ENCODE measurements around the gene ZNF598.

The ZNF598 gene

DNA sequence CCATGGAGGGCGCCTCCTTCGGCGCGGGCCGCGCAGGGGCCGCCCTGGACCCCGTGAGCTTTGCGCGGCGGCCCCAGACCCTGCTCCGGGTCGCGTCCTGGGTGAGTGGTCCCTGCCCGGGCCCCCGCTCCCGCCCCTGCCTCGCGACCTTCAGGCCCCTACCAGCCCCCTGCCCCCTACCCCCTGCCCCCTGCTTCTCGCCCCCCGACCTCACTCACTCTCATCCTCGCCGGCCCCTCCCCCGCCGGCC is 19.6 kb downstream of the ZNF598 start:
- no peak for DNase-seq

DNA sequence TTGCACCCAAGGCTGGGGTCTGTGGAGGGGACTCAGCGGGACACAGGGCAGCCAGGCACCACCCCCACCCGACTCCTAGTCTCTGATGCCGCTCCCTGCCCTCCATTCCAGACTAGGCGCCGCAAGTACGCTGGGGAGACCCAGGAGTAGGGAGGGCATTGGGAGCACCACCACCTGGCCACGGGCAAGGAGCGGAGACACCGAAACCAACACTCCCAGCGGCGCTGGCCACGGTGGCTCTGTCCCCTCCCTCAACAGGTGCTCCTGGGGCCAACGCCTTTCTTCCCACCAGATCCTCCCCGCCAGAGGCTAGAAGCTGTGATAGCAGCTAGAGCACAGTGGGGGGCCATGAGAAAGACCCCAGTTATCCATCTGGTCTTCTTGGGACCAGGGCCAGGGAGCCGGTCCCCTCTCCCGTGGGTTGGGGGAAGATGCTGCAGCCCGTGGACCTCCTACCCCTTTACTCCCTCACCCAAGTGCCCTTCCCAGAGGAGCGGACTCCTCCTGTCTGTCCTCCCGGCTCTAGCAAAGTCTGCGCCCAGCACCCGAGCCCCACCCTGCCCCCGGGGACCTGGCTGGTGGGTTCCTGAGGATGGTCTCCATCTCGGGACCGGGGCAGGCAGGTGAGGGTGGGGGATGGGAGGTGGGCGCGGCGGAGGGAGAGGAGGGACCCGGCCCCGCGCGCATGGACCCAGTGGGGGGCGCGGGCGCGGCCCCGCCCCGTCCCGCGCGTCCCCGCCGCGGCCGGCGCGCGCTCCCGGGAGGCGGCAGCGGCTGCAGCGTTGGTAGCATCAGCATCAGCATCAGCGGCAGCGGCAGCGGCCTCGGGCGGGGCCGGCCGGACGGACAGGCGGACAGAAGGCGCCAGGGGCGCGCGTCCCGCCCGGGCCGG is 20.2 kb downstream of the ZNF598 start, which contains the start of gene SYNGR3:
SYNGR3 (plus strand) TSS at position 762 of the 892 bp plus-strand sequence. CDS start 133 bp downstream, outside the sequence.
- peak; percentile 19 for DNase-seq

DNA sequence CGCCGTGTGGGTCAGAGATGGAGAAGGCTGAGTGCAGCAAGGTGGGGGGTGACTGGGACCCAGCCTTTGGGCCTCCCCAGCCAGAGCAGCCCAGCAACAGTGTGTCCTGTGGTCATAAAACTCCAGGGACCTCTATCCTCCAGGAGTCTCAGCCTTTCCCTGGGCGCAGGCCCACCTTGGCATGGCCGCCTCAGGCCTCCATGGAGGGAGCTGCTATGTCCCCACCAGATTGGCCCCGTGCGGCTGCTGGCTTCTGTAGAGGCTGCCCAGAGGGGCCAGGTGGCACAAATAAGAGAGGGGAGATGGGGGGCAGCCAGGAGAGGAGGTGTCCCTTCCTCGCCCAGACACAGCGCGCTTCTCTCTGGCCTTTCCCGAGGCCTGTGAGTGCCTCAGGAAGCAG is 22.4 kb downstream of the ZNF598 start:
- DNase-seq, result no peak

DNA sequence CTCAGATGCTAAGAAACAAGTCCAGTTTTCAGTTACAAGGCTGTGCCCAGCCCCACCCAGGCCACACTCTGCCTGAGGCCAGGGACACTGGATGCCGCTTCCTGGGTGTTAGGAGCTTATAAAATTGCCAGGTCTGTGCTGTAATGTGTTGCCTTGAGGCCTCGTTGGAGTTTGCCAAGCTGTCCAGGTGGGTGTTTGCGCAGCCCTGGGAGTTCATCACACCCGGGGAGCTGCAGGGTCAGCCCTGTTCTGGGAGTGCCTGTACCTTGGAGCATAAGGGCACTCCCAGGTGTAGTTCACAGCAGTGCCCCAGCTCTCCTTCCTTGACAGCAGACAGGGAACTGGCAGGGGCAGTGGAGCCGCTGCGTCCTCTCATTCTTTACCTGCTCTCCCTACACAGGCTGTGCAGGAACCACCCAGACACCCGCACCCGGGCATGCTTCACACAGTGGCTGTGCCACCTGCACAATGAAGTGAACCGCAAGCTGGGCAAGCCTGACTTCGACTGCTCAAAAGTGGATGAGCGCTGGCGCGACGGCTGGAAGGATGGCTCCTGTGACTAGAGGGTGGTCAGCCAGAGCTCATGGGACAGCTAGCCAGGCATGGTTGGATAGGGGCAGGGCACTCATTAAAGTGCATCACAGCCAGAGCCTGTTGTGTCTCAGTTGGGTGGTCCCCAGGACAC is 24.0 kb downstream of the ZNF598 start:
- no peak for DNase-seq

DNA sequence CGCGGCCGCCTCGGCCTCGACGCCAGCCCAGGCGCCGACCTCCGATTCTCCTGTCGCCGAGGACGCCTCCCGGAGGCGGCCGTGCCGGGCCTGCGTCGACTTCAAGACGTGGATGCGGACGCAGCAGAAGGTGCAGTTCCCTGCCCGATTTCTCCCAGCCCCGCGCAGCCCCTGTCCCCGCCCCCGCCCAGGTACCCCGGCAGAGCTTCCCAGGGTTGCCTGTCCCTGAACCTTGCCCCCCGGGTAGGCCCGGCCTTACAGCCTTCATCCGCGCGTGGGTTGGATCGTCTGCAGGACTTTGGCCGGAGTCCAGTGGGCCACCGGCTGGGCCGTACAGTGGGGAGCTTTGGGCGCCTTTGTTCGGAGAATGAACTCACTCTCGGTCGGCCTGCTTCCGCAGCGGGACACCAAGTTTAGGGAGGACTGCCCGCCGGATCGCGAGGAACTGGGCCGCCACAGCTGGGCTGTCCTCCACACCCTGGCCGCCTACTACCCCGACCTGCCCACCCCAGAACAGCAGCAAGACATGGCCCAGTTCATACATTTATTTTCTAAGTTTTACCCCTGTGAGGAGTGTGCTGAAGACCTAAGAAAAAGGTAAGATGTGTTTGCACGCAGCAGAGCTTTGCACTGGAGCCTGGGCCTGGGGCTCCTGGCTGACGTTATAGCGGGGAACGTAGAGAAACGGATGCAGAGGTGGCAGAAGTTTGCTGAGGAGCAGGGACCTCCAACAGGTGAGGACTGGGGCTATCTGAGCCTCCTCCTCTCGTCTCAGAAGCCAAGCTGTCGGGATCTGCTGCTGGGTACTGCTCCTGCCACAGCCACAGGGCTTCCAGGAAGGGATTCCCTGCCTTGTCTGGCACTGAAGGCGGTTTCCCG is 25.0 kb downstream of the ZNF598 start:
- no peak for DNase-seq

DNA sequence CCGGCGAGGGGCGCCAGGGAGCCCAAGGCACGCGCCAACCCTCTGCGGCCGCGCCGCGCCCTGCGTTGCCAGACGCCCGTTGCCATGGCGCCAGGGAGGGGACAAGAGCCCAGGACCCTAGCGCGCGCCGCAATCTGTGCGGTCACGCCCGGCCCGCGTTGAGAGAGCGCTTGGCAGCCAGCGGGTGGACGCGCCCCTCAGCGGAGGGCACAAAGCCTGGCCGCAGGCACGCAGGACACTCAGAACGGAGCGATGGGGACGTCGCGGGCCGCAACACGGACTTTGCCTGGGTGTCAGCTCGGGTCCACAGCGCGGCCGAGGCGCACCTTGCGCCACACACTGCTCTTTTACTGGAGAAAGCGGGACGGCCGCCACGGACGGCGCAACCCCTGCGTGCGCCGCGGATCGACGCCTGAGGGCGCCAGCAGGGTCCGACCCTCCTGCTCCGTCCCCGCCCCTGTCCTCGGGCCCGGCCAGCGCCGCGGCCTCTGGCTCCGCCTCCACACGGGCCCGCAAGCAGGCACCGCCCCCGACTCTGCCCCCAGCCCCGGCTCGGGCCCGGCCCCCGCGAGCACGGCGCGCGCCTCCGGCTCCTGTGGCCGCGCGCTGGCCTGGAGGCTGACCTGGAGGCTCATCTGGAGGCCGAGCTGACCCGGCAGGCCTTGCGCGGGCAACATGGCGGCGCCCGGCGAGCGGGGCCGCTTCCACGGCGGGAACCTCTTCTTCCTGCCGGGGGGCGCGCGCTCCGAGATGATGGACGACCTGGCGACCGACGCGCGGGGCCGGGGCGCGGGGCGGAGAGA is 25.9 kb downstream of the ZNF598 start, which contains the start of gene GFER:
GFER (plus strand) TSS at position 650 of the 803 bp plus-strand sequence; CDS start at position 676, 26 bp downstream.
- DNase-seq, result peak; percentile 85

DNA sequence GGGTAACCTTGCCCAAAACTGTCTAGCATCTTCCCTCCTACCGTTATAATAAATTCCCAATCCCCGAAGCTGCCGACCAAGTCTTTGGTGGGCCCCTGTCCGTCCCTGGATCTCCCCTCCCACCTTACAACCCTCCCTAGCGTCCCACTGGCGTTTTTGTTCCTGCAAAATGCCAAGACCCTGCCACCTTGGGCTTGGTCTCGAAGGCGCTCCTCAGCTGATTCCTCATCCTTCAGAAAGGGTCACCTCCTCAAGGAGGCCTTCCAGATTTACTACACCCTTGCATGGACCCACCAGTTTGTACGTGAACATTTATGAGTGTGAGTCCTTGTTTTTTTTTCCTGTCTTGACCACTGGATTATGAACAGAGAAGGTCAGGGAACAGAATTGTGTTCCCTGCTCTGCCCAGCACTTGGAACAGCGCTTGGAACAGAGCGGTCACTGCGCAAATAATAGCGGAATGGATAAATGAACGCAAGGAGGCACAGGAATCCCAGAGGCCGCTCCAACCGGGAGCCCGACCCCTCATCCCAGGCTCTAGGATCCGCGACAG is 26.6 kb downstream of the ZNF598 start:
- DNase-seq, result no peak

DNA sequence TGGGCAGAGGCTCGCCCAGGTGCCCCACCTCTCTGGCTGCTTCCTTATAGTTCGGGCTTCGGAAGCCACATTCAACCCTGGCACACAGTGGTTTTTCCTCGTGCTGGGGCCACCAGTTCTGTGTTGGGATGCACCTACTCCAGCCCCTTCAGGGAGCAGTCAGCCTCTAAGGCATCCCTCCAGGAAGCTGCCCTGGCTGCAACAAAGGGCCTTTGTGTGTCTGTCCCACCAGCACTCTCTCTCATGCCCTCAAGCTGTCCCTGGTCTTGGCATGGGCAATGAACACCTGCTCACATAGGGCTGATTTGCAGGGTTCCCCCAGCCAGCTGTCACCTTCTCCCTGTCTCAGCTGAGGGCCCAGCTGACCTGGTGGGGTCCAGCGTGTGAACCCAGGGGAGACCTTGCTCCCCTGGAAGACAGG is 27.6 kb downstream of the ZNF598 start:
- DNase-seq, result peak; percentile 54

DNA sequence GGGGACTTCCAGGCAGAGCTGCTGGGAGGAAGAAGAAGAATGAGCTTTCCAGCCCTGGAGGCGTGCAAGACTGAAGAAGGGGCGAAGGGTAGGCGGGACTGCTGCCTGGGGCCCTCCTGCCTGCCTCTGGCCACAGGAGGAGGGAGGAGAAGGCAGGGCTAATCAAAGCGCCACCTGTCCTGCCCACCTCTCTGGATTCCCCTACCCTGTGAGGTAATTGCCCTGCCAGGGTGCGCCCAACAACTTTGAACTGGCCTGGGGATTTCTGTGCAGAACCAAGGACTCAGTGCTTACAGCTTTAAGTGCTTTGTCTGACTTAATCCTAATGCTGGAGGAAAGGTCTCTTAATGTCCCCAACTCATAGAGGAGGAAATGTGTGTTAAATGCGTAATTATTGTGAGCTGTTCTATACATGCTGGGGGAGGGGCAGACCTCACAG is 28.2 kb downstream of the ZNF598 start, which contains the start of gene NOXO1:
NOXO1 (minus strand) TSS at position 72 of the 439 bp plus-strand sequence. CDS start 290 bp downstream, outside the sequence.
- DNase-seq, result no peak

DNA sequence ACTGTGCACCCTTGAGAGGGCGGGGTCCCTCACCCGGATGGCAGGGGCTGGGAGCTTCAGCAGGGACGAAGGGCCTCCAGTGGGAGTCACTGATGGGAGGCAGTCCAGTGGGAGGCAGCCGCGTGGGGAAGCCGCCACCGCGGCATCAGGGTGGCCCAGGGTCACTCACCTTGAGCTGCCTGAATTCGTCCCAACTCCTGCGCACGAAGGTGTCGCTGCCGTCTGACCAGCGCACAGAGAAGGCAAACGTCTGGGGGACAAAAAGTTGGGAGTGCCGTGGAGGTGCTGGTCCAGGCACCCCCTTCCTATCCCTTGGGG is 28.9 kb downstream of the ZNF598 start:
- DNase-seq, result no peak

DNA sequence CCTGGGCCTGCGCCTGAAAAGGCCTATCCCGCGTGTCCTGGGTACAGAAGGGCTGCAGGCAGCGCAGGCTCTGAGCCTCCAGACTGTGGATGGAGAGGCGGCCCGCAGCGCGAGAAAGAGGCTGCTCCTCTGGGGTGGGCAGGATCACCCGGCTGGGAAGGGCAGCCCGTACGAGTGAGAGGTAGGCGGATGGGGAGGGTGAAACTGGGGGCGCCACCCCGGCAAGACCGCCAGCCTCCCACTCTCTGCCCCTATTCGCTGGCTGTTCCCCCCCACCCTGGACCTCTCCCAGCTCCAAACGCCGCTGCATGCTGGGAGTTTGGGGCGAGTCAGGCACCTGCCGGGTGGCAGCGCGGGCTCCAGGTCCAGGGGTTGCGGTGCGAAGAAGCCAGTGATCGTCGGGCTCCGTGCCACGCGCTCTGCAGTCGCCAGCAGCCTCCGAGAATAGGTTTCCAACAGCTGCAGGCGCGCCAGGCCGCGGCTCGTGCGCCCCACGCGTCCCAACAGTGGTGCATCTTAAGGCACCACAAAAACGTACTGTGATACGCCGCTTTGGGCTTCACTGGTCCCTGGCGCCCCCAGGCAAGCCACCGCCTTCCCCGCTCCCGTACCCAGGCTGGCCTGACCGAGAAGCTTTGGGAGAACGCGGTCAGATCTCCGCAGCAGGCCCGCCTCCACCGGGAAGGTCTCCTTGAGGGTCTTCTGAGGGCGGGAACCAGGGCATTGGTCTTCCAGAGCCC is 29.4 kb downstream of the ZNF598 start:
- no peak for DNase-seq

DNA sequence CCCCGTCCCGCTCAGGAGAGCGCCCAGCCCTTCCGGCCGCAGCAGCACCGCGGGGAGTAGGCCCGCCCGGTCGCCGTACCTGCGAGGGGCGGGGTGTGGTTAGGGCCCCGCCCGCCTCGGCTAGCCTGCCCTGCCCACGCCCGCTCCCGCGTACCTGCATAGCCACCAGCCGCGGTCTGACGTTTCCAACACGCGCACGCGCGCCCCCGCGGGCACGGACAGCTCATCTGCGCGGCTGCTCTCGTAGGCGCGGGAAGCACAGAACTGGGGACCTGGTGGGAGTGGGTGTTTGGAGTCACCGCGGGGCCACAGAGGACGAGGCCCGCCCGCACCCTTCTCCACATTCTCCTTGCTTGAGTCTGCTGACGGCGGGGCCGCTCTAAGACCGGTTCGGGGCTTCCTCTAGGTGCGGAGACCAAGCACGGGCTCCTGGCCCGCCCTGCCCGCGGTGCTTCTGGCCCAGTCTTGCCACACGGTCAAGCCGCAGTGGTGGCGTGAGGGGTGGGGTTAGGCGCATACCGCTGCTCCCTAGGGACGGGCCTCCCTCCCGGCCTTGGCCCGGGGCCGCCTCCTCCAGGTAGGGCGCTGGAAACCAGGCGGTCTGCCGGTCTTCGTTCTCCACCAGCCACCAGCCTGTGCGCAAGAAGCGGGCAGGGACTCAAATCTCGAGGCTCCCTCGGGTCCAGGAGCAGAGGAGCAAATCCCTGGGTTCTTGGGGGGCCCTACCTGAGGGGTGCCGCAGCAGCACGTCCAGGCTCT is 30.2 kb downstream of the ZNF598 start:
- DNase-seq, result no peak

DNA sequence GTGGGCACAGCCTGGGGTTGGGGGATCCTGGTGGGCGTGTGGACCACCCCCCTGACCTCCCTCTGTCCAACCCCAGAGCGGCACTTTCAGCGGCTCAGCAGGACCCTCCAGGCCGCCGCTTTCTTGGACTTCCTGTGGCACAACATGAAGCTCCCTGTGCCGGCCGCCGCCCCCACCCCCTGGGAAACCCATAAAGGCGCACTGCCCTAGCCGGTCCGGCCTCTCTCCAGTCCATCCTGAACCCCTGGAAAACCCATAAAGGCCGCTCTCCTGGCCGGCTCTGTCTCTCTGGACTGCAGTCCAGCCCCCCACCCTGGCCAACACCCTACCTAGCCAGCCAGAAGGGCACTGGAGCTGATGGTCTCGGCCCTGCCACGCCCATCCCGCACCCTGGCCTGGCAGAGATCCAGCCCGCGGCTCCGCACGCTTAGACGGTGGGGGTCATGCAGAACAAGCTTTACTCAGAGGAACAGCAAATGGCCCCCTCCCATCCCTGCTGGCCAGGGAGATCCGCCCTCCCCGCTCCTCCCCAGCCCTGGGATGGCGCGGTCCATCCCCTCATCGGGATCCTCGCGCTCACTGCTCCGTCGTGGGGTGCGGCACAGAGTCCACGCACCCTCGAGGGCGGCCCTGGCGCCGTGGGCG is 31.0 kb downstream of the ZNF598 start:
- no peak for DNase-seq

DNA sequence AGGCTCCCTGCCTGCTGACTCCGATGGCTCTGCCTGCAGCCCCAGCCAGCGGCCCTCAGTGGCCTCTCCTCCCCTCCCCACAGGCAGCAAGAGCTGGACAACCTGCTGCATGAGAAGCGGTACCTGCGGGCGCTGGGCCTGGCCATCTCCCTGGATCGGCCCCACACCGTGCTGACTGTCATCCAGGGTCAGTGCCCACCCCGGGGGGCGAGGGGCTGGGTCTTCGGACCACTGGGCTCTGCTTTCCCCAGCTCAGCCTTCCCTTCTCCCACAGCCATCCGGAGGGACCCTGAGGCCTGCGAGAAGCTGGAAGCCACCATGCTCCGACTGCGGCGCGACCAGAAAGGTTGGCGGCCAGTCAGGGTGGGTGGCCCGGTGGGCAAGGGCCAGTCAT is 31.7 kb downstream of the ZNF598 start:
- DNase-seq, result no peak

DNA sequence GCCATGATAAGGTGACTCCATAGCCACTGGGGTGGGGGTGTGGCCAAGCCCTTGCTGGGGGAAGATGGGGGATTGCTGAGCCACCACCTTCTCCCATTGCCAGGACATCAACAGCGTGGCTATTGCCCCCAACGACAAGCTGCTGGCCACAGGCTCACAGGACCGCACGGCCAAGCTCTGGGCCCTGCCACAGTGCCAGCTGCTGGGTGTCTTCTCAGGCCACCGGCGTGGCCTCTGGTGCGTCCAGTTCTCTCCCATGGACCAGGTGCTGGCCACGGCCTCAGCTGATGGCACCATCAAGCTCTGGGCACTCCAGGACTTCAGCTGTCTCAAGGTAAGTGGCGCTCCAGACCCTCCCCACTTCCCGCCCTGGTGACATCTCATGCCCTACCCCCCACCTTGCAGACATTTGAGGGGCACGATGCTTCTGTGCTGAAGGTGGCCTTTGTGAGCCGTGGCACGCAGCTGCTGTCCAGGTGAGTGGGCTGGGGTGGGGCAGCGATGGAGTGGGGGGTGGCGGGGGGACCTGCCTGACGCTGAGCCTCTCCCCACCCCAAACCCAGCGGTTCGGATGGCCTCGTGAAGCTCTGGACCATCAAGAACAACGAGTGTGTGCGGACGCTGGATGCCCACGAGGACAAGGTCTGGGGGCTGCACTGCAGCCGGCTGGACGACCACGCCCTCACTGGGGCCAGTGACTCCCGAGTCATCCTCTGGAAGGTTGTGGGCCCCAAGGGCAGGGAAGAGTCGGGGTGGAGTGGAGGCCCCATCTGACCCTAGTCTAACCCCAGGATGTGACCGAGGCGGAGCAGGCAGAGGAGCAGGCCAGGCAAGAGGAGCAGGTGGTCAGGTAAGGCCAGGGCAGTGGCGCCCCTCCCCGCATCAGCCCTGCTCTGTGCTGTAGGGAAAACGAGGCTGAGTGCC is 32.4 kb downstream of the ZNF598 start:
- DNase-seq, result no peak

DNA sequence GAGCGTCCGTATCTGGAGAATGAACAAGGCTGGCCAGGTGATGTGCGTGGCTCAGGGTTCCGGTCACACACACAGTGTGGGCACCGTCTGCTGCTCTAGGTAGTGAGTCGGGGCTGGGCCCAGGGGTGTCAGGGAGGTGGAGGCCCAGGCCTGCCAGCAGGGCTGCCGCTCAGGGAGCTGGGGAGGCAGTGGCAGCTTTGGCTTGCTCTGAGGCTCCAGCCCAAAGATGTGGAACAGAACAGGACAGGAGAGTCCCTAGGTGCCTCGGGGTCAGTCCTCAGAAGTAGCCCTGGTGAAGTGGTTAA is 33.5 kb downstream of the ZNF598 start:
- no peak for DNase-seq

DNA sequence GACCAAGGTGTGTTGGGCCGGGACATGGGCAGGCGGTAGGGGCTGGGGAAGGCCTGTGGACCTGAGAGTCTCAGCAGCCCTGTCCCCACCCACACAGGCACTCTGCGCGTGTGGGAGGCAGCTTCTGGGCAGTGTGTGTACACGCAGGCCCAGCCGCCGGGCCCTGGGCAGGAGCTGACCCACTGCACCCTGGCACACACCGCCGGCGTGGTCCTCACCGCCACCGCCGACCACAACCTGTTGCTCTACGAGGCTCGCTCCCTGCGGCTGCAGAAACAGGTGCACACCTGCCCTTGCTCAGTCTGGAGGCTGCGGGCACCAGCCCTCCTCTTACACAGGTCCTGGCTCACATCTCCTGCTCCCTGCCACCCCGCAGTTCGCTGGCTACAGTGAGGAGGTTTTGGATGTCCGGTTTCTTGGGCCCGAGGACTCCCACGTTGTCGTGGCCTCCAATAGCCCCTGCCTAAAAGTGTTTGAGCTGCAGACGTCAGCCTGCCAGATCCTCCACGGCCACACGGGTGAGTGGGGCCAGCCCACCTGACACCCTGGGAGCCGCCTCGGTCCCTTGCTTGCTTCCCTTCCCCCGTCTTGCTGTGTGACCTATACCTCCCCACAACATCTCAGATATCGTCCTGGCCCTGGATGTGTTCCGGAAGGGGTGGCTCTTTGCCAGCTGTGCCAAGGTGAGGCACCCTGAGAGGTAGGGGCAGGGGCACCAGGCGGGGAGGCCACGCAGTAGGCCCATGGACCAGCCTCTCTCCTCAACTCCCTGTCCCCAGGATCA is 34.0 kb downstream of the ZNF598 start:
- DNase-seq, result no peak

Data from NCI-H1092 treated with DMSO at 0.1 percent for 48 hours (cell line).